NOMO-1 (cell line): ENCODE data around the gene MMP11.

ENCODE experiments used
- DNase-seq, 2 experiments: peaks; one replicate each; lab custom pipeline; 2025; ENCODE audit not compliant: unreplicated experiment in 2 of 2; lab: John Stamatoyannopoulos, UW

MMP11 gene

DNA sequence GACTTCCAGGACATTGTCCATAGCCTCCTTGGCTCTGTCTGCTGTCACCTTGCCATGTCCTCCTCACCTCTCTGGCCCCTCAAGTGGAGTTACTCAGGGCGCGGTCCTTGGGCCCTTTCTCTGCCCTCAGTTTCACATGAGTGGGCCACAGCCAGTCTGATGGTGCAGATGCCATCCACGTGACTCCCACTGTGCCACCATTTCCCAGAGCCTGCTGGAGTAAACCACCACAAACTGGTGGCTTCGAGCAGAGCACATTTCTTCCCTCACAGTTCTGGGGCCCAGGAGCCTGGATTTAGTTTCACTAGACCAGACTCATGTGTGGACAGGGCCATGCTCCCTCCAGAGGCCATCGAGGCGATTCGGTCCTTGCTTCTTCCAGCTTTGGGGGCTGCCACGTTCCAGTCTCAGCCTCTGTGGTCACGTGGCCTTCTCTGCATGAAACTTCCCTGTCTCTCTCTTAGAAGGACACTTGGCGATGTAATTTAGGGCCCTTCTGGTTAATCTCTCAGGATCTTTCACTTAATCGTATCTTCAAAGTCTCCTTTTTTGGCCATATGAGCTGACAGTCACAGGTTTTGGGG, 28.7 kb downstream of the MMP11 start:
- no peak for DNase-seq

DNA sequence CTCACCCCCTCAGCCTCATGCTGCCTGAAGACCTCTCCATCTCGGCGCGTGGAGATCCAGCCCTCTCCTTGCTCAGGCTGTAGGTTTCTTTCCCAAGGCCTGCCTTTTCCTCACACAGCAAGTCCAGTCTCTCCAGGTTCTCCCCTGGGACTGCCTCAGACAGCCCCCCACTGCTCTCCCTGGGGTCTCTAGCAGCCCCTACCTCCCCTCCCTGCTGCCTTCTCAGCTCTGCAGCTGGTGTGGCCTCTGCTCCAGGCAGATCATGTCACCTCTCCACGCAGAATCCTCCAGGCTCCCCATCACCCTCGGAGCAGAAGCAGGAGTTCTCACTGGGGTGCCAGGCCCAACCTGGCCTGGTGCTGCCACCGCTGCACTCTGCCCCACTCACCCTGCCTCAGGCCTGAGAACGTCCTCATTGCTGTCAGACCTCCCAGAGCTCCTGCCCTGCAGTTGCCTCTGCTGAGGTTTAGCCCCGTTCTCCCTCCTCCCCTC, 29.3 kb downstream of the MMP11 start:
- DNase-seq: no peak

DNA sequence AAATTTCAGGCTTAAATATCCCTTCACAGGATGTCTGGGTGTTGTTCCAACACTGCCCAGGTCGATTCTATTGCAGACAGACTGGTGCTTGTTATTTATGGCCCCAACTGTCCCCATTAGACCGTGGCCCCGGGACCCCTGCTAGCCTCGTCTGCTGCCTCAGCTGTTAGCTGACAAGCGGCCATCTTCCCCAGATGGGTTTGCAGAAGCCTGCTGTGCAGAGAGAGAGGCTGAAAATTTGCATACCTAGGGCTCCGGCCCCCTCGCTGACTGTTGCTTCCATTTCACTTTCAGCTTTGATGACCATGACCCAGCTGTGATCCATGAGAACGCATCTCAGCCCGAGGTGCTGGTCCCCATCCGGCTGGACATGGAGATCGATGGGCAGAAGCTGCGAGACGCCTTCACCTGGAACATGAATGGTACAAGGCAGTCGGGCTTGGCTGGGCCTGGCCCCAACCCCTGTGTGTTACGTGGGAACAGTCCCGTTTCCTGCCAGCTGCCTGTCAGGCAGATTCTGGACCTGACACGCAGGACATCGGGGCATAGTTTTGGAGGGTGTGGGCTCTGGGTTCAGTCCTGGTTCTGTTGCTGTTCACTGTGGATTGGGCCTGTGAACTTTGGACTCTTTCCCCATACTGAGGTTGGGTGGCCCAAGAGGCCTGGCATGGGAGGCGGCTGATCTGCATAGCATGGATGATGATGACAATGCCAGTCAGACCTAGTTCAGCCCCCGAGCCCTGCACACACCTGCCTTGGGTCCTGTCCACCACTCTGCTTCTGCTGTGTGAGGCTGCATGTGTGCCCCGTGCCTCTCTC, 30.6 kb downstream of the MMP11 start:
- DNase-seq: no peak

DNA sequence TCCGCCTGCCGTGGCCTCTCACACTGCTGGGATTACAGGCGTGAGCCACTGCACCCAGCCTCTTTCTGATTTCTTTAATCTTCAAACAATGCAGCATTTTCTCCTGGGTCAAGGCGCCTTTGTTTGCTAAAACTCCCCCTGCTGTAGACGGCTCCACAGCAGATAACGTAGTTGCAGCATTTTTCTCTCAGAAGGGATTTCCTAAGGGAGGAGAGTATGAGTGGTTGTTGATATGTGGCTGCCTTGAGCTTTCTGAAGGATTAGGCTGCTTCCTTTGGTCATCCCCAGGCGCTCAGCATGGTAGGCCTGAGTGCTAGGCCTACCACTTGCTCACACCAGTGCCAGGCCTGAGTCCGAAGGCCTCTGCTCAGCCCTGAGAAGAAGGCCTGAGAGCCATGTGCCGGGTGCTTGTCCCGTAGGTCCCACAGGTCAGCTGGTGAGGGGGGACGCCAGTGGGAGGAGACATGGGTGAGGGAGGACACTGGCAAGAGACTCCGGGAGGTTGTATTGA, 32.2 kb downstream of the MMP11 start:
- DNase-seq: no peak

DNA sequence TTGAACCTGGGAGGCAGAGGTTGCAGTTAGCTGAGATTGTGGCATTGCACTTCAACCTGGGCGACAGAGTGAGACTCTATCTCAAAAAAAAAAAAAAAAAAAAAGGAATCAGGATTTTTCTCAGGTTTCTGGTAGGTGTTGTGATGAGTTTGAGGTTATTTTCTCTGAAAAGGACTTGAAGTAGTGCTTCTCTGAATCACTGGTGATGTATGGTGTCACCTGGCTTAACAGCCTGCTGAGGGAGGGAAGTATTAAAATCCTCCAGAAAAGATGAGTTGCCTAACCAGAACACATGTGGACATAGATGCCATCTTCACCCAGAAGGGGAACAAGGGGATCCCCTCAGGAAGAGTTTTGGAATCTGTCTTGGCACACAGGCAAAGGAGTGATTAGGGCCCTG, 34.2 kb downstream of the MMP11 start:
- DNase-seq: no peak

DNA sequence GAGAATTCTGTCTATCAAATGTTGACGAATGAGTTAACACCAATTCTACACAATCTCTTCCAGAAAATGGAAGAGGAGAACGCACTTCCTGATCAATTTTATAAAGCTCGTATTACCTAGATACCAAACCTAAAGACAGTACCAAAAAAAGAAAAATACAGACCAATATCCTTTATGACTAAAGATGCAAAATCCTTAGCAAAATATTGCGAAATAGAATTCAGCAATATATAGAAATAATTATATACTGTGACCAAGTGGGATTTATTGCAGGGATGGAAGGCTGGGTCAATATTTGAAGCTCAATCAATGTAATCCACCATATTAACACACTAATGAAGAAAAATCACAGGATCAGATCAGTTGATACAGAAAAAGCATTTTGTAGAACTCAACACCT, 39.7 kb downstream of the MMP11 start:
- DNase-seq: no peak

DNA sequence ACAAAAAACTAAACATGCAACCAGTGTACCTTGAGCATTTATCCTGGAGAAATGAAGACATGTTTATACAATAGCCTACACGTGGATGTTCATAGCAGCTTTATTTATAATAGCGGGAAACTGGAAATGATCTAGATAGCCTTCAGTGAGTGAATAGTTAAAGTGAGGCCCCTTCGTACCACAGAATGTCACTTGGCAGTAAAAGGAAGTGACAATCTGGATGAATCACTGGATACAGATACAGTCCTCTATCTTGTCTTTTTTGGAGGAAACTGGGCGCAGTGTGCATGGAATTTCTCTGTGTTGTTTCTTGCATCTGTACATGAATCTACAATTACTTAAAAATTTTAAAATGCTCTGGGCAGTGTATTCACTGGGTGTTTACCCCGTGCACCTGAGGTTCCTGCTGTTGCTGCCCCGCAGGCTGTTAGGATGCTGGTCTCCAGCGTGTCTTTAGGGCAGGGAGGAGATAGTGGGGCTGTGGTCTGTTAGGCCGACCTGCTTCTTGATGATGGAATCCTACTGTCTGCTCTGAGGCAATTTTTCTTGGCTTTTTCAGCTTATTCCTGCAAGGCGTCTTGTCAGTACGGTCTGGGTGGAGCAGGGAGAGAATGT, 43.0 kb downstream of the MMP11 start:
- DNase-seq: no peak

DNA sequence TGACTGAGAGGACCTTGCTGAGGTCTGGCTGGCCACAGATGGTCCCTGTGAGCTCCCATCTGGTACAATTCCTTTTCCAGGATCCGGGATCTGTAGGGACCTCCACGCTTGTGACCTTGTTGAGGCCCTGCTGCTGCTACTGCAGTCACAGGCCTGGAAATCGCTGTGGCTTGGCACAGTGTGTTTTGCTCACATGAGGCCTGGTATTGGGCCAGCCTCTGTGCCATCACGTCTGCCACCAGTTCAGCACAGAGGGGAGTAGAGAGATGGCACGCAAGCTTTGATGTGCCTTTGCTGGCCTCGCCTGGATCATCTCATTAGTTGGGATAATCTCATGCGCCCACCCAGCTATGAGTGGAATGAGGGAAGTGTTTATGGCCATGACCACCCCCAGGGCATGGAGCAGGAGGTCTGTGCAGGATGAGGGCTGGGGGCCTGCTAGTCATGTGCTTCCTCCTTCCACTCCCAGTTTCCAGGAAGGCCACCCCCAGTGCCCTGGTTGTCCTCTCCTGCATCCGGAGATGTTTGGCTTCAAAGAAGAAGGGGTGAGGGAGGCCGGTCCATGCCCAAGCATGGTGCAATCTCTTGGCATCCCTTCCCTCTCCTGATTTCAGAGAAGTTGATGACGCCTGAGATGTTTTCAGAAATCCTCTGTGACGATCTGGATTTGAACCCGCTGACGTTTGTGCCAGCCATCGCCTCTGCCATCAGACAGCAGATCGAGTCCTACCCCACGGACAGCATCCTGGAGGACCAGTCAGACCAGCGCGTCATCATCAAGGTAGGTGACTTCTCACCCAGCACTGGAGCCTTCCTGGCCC, 43.7 kb downstream of the MMP11 start:
- DNase-seq: no peak

DNA sequence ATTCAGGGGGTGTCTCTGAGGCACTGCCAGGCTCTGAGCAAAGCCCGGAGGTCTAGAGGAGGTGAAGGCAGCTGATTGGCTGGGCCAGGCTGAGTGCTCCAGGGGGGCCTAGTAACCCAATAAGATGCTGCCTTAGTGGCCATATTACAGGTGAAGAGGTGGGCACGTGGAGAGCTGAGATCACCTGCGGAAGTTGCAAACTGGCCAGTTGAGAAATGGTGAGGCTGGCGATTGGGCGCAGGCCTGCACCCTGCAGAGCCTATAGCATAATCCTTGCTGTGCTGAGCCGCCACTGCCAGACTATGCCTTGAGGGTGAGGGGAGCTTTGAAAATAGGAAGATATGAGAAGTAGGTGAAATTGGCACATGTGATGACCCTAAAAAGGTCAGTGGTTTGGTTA, 44.5 kb downstream of the MMP11 start:
- DNase-seq: no peak

DNA sequence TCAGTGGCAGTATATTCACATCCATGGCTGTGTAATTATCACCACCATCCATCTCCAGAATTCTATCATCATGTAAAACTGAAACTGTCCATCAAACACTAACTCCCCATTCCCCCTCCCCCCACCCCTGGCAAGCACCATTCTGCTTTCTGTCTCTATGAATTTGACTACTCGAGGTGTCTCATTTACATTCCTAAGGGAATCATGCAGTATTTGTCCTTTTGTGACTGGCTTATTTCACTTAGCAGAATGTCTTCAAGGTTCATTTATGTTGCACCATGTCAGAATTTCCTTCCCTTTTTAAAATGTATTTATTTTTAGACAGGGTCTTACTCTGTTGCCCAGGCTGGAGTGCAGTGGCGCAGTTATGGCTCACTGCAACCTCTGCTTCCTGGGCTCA, 45.9 kb downstream of the MMP11 start:
- DNase-seq: no peak

DNA sequence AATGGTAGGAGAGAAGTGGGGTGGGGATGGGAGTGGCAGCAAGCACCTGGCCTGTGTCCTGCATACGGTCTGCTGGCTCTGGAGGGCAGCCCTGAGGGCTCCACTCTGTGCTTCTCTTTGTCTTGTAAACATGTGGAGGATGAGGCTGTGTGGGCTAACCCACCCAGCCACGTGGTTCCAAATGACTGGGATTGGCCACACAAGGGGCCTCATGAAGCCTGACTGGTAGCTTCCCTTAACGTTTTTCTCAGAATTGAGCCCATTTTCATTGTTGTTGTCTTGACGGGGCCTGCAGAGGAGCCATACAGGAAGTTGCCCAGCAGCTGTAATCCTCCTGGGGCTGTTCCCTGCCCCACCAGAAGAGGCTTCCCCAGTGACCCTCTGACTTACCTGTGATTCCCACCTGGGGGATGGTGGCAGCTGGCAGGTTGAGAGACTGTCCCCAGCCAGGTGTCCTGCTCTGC, 48.1 kb downstream of the MMP11 start:
- no peak for DNase-seq

DNA sequence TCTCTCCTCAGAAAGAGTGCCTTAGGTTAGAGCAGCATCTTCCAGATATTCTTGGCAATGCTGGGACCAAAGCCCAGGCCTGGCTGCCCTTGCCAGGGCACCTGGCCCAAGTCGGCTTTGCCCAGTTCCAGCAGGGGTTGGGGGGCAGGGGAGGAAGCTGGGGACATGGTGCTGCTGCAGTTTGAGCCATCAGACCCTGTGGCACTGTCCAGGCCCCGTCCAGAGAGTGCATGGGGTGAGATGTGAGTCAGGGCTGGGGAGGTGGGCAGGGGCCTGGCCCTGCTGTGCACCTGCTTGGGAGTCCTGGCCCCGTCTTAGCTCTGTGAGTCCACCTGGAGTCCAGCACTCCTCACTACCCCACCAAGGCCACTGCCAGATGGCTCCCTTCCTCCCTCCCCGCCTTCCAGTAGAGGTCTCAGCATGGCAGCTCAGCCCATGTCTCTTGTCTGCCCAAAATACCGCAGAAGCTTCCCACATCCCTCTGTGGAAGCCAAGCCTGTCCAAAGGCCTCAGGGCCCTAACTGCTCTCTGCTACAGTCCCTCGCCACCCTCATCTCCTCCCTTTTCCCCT, 49.5 kb downstream of the MMP11 start:
- DNase-seq: no peak

DNA sequence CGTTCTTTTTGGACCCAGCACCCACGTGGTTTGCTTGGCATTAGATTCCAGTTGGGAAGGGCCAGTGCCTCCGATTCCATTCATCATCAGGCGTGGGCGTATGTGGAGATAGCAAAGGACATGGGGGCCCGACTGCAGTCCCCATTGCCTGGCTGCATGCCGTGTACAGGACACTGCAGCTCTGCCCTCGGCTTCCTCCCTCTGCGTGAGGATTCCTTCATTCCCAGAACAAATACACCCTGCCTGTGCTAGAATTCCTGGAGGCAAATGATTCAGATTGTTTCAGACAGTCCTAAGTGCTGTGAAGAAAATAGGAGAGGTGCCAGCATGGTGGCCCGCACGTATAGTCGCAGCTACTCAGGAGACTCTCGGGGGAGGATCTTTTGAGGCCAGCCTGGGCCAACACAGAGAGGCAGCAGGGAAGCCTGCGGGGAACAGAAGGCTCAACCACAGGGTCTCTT, 50.7 kb downstream of the MMP11 start:
- no peak for DNase-seq

DNA sequence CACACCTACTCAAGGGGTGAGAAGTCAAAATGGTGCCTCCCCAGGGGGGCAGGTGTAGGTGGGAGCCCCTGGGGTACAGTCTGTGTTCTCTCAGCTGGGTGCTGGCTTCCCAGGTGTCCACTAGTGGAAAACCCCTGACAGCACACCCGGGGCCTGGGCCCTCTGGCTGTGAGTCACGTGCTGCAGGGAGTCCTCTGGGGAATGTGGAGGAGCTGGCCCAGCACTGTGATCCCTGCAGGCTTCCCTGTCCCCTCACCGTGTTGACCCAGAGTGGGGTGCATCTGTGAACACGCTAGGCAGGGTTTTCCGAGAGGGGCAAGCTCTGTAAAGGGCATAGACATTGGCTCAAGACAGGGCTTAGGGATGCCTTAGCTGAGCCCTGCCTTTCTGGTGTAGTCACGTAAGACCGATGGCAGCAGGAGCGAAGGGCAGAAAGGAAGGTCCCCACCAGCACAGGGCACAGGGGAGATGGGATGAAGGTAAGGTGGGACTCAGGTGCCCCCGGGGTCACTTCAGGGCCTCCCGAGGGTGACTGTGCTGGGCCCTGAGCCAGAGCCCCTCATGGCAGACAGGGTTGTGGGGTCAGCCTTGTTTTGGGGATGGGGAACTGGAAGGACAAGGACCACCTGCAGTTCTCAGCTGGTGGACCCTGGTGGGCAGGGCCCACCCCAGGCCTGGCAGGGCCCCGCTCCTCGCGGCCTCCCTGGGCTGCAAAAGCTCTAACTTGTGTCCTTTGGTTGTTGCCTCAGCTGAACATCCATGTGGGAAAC, 52.0 kb downstream of the MMP11 start:
- no peak for DNase-seq

DNA sequence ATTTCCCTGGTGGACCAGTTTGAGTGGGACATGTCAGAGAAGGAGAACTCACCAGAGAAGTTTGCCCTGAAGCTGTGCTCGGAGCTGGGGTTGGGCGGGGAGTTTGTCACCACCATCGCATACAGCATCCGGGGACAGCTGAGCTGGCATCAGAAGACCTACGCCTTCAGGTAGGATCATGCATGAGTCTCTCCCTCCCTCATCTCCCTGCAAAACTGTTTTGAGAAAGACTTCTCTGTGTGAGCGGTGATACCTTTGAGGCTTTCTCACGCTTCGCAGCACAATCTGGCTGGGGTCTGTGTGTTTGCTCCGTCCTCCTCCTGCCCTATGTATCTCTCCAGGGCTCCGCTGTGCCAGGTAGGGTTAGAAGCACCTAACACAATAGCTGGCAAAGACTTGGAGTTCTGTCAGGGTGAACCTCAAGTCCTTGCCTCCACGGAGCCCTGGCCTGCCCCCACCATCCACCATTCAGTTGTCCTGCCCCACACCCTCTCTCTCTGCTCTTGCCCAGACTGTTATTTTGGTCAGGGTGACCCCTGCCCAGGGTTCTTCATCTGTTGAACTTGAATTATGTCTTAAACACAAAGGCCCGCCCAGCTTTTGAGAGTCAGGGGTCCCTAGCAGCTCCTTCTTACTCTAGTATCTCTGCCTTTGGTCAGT, 52.7 kb downstream of the MMP11 start:
- no peak for DNase-seq

DNA sequence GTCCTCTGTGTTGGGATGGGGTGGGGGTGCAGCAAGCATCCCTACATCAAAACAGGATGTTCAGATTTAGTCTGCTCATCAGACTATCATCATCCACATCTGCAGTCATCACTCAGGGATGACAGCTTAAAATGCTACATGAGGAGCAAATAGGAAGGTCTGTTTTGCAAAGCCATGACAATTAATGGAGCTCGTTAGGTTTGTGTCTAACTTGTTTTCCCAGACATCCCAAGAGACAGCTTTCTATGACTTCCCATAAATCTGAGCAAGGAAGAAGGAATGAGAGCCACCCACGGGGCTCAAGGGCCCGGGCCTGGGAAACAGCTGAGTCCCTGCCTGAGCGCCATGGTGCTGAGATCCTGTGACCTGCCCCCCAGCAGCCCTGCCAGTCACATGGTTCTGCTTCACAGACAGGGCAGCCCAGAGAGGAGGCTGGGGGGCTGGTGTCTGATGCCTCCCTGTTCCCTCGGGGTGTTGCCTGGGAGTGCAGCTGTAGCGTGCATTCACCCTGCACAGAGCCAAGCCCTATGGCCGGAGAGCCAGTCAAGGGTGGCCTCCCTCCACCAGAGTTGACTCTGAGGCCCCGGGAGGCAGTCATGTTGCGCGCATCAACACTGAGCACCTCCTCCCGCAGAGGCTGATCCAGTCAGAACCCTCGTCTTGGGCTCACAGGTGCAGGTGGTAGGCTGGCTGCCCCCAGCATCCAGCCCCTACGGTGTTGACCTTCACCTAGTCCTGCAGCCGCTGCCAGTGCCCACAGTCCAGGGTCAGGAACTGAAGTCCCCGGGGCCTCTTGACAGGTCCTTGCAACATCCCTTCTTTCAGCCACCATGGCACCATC, 54.1 kb downstream of the MMP11 start:
- no peak for DNase-seq

DNA sequence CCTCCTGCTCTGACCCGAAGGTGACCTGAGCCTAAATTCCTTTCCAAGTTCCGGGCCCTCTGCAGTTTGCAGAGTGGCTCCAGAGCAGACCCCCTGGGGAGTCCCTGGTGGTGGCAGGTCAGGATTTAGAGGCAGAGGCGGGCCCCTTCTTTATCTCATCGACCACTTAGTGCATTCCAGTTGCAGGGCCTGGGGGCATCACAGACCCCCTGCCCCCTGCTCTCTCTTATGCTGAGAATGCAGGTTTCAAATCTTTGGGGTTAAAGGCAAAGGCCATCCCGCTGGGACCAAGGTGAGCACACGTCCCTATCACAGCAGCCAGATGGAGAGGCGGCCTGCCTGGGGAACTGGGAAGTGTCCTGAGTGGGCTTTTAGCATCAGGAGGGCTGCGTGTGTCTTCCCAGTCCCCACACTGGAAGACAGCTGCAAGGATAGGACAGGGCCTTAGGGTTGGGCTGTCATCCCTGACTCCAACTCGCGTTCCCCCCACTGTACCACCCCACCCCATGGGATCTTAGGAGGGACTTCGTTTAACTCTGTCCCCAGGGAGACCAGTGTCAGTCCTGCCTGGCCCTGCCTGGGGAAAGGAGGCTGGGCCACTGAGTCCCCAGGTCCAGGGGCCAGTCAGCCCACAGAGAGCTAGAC, 54.8 kb downstream of the MMP11 start:
- DNase-seq: no peak
